NCI-H524 treated with DMSO at 0.1 percent for 48 hours (cell line): ENCODE results near the gene GOSR1.
A peak's percentile ranks its signal among the peaks of the same experiment; 100 is the strongest.
"Not testable (repeated sequence)": the region's sequence is repeated elsewhere in the genome, so short reads cannot be mapped to it uniquely, and the experiment has no call there.

Experiments used
- DNase-seq: peaks from one replicate; lab custom pipeline; 2025; lab: John Stamatoyannopoulos, UW

GOSR1 gene

DNA sequence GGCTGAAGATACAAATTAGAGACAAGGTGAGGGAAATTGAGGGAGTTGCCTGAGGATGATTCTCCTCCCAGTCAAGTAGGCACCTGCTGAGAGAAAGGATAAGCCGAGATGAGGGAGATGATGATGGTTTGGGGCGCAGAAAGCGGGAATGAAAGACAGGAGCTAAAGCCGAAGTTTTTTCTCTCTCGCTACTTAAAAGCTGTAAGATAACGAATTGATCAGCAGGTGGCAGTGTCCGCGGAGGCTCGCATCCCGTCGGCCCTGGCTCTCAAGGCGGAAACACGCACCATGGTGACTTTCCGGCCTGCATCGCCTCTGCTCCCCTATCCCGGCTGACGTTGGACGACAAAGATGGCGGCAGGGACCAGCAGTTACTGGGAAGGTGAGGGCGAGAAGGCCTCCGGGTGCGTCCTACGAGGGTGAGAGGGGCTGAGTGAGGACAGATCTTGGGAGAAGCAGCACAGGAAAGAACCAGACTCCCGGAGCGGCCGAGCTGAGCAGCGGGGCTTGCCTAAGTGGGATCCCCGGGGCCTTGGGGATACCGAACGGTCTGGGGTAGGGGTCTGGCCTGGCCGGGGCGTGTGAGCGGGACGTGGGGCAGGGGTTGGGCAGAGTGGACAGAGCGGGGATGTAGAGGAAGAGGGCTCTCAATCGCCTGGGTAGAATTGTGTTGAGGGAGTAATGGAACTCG is at the start of gene GOSR1:
GOSR1 (plus strand) TSS at position 326 of the 691 bp plus-strand sequence; CDS start at position 352, 26 bp downstream.
- peak; percentile 92 for DNase-seq

DNA sequence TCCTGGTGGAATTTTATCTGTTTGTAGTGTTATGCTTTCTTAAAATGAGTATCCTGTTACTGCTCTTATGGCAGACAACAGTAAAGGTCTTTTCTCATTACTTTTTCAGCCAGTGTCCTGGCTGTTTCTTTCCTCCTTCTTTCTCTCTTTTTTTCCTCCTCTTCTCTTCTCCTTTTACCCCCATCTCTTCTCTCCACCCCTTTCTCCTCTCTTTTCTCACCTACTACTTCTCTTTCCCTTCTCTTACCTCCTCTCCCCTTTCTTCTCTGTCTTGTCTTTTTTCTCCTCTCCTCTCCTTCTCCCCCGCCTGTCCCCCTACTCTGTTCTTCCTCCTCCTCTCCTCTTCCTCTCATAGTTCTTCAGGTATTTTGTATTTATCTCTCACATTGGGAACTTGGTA is 49.6 kb upstream of the GOSR1 start:
- no peak for DNase-seq

GRCh38 chr17:30429155-30429554 is 48.1 kb upstream of the GOSR1 start:
- no peak for DNase-seq

GRCh38 chr17:30433514-30433913 is 43.7 kb upstream of the GOSR1 start:
- DNase-seq, result no peak

- DNase-seq, result no peak
These were observed 40.5 kb upstream of the GOSR1 start for GRCh38 chr17:30436729-30437128.

- peak; percentile 98 for DNase-seq
These were observed 33.5 kb upstream of the GOSR1 start for GRCh38 chr17:30443721-30444120.

GRCh38 chr17:30446640-30447039 is 30.6 kb upstream of the GOSR1 start:
- not testable (repeated sequence) for DNase-seq

DNA sequence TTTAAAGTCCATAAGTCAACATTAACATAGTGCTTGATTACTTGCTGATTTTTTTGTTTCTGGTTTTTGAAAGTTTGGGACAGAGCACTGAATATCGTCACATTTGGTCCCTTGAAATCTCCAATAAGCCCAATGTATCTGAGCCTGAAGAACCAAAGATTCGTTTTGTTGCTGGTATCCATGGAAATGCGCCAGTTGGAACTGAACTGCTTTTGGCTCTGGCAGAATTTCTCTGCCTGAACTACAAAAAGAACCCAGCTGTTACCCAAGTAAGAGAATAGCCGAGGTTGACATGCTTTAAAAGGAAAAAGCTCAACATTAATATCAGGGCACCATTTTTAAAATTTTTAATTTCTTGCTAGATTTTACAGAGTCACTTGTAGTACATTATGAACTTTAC is 27.7 kb upstream of the GOSR1 start:
- DNase-seq, result no peak

GRCh38 chr17:30450125-30451027 is 26.8 kb upstream of the GOSR1 start:
- DNase-seq, result no peak

DNA sequence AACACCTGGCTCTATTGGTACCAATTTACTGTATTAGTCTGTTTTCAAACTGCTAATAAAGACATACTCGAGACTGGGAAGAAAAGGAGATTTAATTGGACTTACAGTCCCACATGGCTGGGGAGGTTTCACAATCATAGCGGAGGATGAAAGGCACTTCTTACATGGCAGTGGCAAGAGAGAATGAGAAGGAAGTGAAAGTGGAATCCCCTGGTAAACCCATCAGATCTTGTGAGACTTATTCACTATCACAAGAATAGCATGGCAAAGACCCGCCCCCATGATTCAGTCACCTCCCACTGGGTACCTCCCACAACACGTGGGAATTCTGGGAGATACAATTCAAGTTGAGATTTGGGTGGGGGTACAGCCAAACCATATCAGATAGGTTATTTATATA is 22.6 kb upstream of the GOSR1 start:
- DNase-seq, result no peak

DNA sequence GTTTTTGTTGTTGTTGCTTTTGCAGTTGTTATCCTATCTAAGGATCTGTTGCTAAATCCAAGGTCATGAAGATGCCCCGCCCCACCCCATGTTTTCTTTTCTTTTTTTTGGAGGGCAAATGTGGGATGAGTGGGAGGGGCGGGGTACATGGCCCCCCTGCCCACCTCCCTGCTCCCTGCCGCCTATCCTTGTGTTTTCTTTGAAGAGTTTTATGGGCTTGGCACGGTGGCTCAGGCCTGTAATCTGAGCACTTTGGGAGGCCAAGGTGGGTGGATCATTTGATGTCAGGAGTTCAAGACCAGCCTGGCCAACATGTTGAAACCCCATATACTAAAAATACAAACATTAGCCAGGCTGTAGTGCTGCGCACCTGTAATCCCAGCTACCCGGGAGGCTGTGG is 18.8 kb upstream of the GOSR1 start:
- DNase-seq, result no peak

DNA sequence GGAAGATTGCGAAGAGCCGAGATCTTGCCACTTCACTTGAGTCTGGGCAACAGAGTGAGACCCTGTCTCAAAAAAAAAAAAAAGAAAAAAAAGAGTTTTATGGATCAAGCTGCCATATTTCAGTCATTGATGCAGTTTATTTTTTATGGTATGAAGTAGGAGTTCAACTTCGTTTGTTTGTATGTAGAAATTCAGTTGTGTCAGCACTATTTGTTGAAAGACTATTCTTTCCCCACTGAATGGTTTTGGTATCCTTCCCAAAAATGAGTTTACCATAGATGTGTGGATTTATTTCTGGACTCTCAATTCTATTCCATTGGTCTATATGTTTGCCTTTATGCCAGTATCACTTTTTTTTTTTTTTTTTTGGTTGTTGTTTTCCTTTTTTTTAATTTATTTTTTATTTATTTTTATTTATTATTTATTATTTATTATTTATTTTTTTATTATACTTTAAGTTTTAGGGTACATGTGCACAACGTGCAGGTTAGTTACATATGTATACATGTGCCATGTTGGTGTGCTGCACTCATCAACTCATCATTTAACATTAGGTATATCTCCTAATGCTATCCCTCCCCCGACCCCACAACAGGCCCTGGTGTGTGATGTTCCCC is 18.3 kb upstream of the GOSR1 start:
- not testable (repeated sequence) for DNase-seq

- DNase-seq, result no peak
These were observed 8.7 kb upstream of the GOSR1 start for GRCh38 chr17:30468465-30468864.

DNA sequence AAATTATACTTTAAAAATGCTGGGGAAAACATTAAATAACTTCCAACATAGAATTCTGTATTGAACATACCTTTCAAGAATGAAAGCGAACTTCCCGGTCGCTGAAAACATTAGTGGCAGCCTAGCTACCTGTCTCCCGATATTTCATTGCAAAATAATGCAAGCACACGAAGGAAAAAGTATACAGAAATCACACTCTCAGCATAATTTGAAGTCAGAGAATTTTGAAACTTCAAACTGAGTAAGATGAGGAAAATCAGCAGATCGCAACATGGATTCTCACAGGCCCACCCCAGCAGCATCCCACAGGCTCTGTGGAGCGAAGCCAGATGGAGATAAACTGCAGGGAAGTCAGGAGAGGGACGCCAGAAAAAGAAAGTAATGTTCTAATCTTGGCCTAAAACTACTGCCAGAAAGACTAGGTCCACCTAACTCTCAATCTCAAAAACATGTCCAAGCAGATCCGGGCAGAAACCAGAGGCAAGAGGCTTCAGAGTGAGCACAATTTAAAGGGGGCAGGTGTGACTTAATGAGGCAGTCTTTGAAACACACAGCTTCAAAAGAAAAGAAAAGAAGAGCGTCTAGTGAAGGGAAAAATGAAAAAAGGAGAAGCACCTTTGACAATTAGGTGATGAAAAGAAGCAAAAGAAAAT is 4.8 kb upstream of the GOSR1 start:
- DNase-seq, result no peak

- DNase-seq, result no peak
These were observed 2.0 kb upstream of the GOSR1 start for GRCh38 chr17:30475206-30475605.

- DNase-seq, result no peak
These were observed 504 bp upstream of the GOSR1 start for GRCh38 chr17:30476726-30477082.

DNA sequence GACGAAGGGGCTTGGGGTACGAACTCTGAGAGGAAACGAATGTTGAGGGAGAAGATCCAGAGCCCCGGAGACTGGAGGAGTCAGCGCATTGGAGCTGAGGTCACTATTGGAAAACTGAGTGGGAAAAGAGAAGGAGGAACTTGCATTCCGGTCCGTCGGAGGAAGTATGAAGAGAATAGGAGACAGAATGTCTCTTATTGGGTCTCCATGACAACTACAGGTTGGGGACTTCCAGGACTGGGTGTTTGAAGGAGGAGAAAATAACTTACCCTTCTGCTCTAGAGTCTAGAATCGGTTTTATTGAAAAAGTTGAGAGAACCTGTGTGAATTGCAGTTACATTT is 537 bp downstream of the GOSR1 start:
- no peak for DNase-seq

DNA sequence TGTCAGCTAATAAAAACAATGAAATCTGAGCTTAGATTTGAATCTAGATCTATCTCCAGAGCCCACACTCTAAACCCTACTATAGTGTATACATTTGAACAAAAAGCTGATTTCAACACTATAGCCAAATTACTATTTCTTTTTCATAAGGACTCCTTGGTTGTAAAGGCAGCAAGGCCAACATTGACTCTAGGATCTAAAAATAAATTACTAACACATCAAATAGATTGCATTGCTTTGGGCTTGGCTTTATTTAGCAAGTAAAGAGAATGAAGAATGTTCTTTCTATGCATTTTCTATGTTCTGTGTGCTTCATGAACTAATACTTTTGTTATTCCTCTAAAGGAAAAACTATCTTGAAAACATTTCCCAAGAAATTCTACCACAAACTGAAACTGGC is 5.3 kb downstream of the GOSR1 start:
- no peak for DNase-seq

GRCh38 chr17:30483159-30483558 is 6.0 kb downstream of the GOSR1 start:
- no peak for DNase-seq

DNA sequence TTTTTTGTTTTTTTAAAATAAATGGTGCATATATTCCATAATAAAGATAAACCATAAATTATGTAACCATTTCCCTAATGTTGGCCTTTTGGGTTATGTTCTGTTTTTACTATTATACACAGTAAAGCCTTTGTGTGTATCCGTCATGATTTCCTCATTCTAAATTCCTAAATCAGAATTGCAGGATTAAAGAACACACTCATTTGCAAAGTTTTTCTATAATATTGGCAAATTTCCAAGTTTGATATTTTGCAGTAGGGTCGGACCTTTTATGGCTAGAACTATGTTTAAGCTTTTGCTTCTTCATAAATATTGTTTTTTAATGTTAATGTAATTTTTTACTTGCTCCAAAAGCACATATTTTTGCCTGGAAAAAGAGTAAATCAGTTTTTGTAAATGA is 16.6 kb downstream of the GOSR1 start:
- no peak for DNase-seq

- no peak for DNase-seq
These were observed 18.4 kb downstream of the GOSR1 start for GRCh38 chr17:30495586-30495985.

DNA sequence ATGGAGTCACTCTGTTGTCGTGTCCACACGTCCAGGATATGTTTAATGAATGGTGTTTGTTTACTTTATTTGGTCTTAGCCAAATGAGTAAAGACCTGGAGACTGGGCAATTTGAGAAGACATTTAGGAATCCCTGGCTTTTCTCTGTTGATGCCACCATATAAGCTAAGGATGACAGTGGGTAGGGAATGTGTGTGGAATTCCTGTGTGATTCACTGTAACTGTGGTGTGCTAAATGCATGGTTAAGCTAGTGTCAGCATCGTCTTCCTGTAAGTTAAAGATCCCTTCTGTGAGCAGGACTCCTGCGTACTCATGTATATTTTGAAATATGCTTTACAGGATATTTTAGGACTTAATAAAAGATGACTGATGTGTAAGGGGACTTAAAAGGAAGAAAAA is 26.4 kb downstream of the GOSR1 start:
- DNase-seq, result no peak
